Psoas muscle (tissue), 8 donors: Measurements from ENCODE around the gene ZNF174. TPM values are rescaled to one million over a fixed set of nuclear protein-coding genes. Genes with fewer than 3 reads are reported as not detected.

Source experiments
- ATAC-seq, 4 donors: fragments of 200-7000 bp; cut with Tn5 transposase; one replicate each; pipeline ENCODE4 v1.9.1; 2020; ENCODE audit warnings: moderate library complexity in 3 of 4, mild to moderate bottlenecking in 2 of 4
- DNase-seq, 2 donors: peaks; one replicate each; pipeline ENCODE4 v3.0.0-alpha.2; 2020
- H3K27ac ChIP-seq: fragments of 200-600 bp; one replicate; pipeline ENCODE4 v1.8.0; 2022
- H3K27me3 ChIP-seq, 3 donors: fragments of 200-600 bp in 1 of 3; one replicate each; pipeline versions ENCODE4 v1.6.1 to v1.8.0; 2013 to 2022; ENCODE audit warnings: low read length in 2 of 3, mild to moderate bottlenecking in 2 of 3, moderate library complexity in 1 of 3; ENCODE audit not compliant: insufficient read depth in 3 of 3
- H3K36me3 ChIP-seq, 2 donors: fragments of 200-600 bp in 1 of 2; one replicate each; pipeline versions ENCODE4 v1.6.1 to v1.8.0; 2013 to 2022; ENCODE audit warnings: low read depth in 1 of 2, mild to moderate bottlenecking in 1 of 2, moderate library complexity in 1 of 2; ENCODE audit not compliant: insufficient read depth in 1 of 2
- H3K4me1 ChIP-seq: fragments of 200-600 bp; one replicate; pipeline ENCODE4 v1.8.0; 2022
- H3K4me3 ChIP-seq: fragments of 200-600 bp; one replicate; pipeline ENCODE4 v1.8.0; 2022; ENCODE audit warnings: mild to moderate bottlenecking
- H3K9me3 ChIP-seq: fragments of 200-600 bp; one replicate; pipeline ENCODE4 v1.8.0; 2022
- CTCF ChIP-seq: fragments of 200-600 bp; IDR thresholded peaks from one replicate; pipeline ENCODE4 v1.8.0; 2022; ENCODE audit warnings: antibody characterized with exemption
- WGBS, 3 donors: extraction: QIAGEN DNeasy Blood & Tissue Kit; methylation state at CpG; one replicate each; pipeline versions ENCODE4 v1.1.6 to v1.1.7; 2013; 5-methylcytosine and 5-hydroxymethylcytosine counted together
- intact Hi-C, 2 donors: fragments of 100-400 bp; cut with DNase I; formaldehyde crosslinking; loops; one replicate each; pipeline versions ENCODE4 v1.11.0 to v1.14.2; 2022
- polyA plus RNA-seq, 3 donors: library from polyadenylated mRNA; stranded (reverse); fragments of 200-250 nt; gene quantifications; one replicate each; pipeline ENCODE4 v1.2.3, GENCODE V29; 2013
- total RNA-seq, 4 donors: library from RNA; stranded (reverse); fragmentation: NEBNext Ultra II Directional in 2 of 4; extraction: Animal tissue kit (Norgen Biotek cat#: 25700) in 2 of 4; gene quantifications; one replicate each; pipeline versions ENCODE4 v1.2.1 to v1.2.4, GENCODE V29; 2021 to 2023
- donor health status: healthy with polysubstance abuse.
- donor health status: DM: no; HTN: no; CAD: no; lungs with moderate emphysema.
- donor health status: Bipolar disorder and iron deficiency.
- donor health status: healthy.
- donor health status: DM: yes; HTN: yes; CAD: no.
- donor health status: DM: no; HTN: no; CAD: no.
- donor health status: DM: no; HTN: no; CAD: no.
- donor health status: DM: yes; HTN: yes; CAD: no.

ZNF174 gene
- total and polyA plus RNA-seq, 7 donors, result 6.1 to 23.3 (median 6.7) TPM

- H3K36me3 ChIP-seq, result no peaks in the 10 kb centered on the region
- no peak for TF ChIP-seq CTCF
- H3K27me3 ChIP-seq, result no peaks in the 10 kb centered on the region
- intact Hi-C loops, result no loop called here
- H3K9me3 ChIP-seq, result peaks cover 10% of the 10 kb centered on the region
- H3K4me1 ChIP-seq, result no peaks in the 10 kb centered on the region
- H3K27ac ChIP-seq, result no peak overlapping the region
- H3K4me3 ChIP-seq, result no peak overlapping the region
- ATAC-seq (no peak), DNase-seq (no peak)
Observed at GRCh38 chr16:3362931-3363330, 38.1 kb upstream of the ZNF174 start.

- no peak overlapping the region for H3K4me3 ChIP-seq
- intact Hi-C loops, result no loop called here
- DNase-seq (no peak), ATAC-seq (no peak)
- no peaks in the 10 kb centered on the region for H3K27me3 ChIP-seq
- TF ChIP-seq CTCF, result no peak
- H3K4me1 ChIP-seq, result no peaks in the 10 kb centered on the region
- peaks cover 10% of the 10 kb centered on the region for H3K9me3 ChIP-seq
- H3K27ac ChIP-seq, result no peak overlapping the region
- WGBS, 3 donors, result 89 to 90% (median 89%) methylated on average over 7 of the region's 7 CpGs
- H3K36me3 ChIP-seq, result no peaks in the 10 kb centered on the region
Observed at GRCh38 chr16:3363793-3364192, 37.2 kb upstream of the ZNF174 start.

GRCh38 chr16:3364774-3365427 is 36.1 kb upstream of the ZNF174 start:
- WGBS, 3 donors, result 11 to 13% (median 13%) methylated on average over 42 of the region's 42 CpGs
- Histone ChIP-seq H3K36me3 (no peaks in the 10 kb centered on the region), H3K27me3 (no peaks in the 10 kb centered on the region), H3K27ac (peak overlapping the region; percentile 85), H3K9me3 (peaks cover 10% of the 10 kb centered on the region), H3K4me3 (peak overlapping the region; percentile 66), H3K4me1 (no peaks in the 10 kb centered on the region)
- peak; percentile 99 to 100 (median 100) for ATAC-seq
- TF ChIP-seq CTCF, result no peak
- intact Hi-C loops, result no loop called here
- DNase-seq, result peak; percentile 89 to 91

GRCh38 chr16:3369073-3369472 is 31.9 kb upstream of the ZNF174 start:
- no peaks in the 10 kb centered on the region for H3K27me3 ChIP-seq
- no peak for TF ChIP-seq CTCF
- no peaks in the 10 kb centered on the region for H3K4me1 ChIP-seq
- DNase-seq (no peak), ATAC-seq (no peak)
- no peak overlapping the region for H3K27ac ChIP-seq
- peaks cover 22% of the 10 kb centered on the region for H3K9me3 ChIP-seq
- H3K36me3 ChIP-seq, result no peaks in the 10 kb centered on the region
- 88 to 94% (median 92%) methylated on average over 11 of the region's 11 CpGs for WGBS, 3 donors
- intact Hi-C loops, result no loop called here
- no peak overlapping the region for H3K4me3 ChIP-seq

GRCh38 chr16:3375680-3376079 is 25.3 kb upstream of the ZNF174 start:
- Histone ChIP-seq H3K36me3 (no peaks in the 10 kb centered on the region), H3K27ac (no peak overlapping the region), H3K27me3 (no peaks in the 10 kb centered on the region), H3K4me1 (no peaks in the 10 kb centered on the region), H3K4me3 (no peak overlapping the region), H3K9me3 (peaks cover 71% of the 10 kb centered on the region)
- ATAC-seq, result no peak
- intact Hi-C loops, result no loop called here
- no peak for TF ChIP-seq CTCF
- DNase-seq, result no peak
- 92 to 94% (median 94%) methylated on average over 5 of the region's 5 CpGs for WGBS, 3 donors
